ENCODE measurements around the gene CNOT4.
A peak's percentile ranks its signal among the peaks of the same experiment; 100 is the strongest.

The CNOT4 gene

GRCh38 chr7:135330088-135330487 lies 179.8 kb downstream of the CNOT4 start:
- in situ Hi-C loops (cut with HindIII; ENCODE audit: low sequenced_read_pairs), result no loop called here
- TF ChIP-seq CTCF (IDR thresholded peaks at IDR 0.05; ENCODE audit: low read depth, low read length), result no peak
- no peak overlapping the region for H3K4me3 ChIP-seq (ENCODE audit: low read depth, low read length)
- no peak for DNase-seq (ENCODE audit: low read depth, low spot score)

GRCh38 chr7:135328526-135328925 lies 181.4 kb downstream of the CNOT4 start:
- TF ChIP-seq CTCF (IDR thresholded peaks at IDR 0.05; ENCODE audit: low read depth, low read length), result no peak
- in situ Hi-C loops (cut with HindIII; ENCODE audit: low sequenced_read_pairs), result no loop called here
- no peak for DNase-seq (ENCODE audit: low read depth, low spot score)
- no peak overlapping the region for H3K4me3 ChIP-seq (ENCODE audit: low read depth, low read length)

GRCh38 chr7:135328053-135328452 lies 181.8 kb downstream of the CNOT4 start:
- DNase-seq (ENCODE audit: low read depth, low spot score), result no peak
- in situ Hi-C loops (cut with HindIII; ENCODE audit: low sequenced_read_pairs), result no loop called here
- TF ChIP-seq CTCF (IDR thresholded peaks at IDR 0.05; ENCODE audit: low read depth, low read length), result no peak
- H3K4me3 ChIP-seq (ENCODE audit: low read depth, low read length), result no peak overlapping the region

GRCh38 chr7:135327458-135327857 lies 182.4 kb downstream of the CNOT4 start:
- H3K4me3 ChIP-seq (ENCODE audit: low read depth, low read length), result no peak overlapping the region
- DNase-seq (ENCODE audit: low read depth, low spot score), result no peak
- no peak for TF ChIP-seq CTCF (IDR thresholded peaks at IDR 0.05; ENCODE audit: low read depth, low read length)
- in situ Hi-C loops (cut with HindIII; ENCODE audit: low sequenced_read_pairs), result no loop called here

- in situ Hi-C loops (cut with HindIII; ENCODE audit: low sequenced_read_pairs), result no loop called here
- DNase-seq (ENCODE audit: low read depth, low spot score), result peak; percentile 30
- TF ChIP-seq CTCF (IDR thresholded peaks at IDR 0.05; ENCODE audit: low read depth, low read length), result no peak
- no peak overlapping the region for H3K4me3 ChIP-seq (ENCODE audit: low read depth, low read length)
Observed at GRCh38 chr7:135326636-135327280, 183.1 kb downstream of the CNOT4 start.

GRCh38 chr7:135322571-135323340 lies 187.1 kb downstream of the CNOT4 start:
- H3K4me3 ChIP-seq (ENCODE audit: low read depth, low read length), result no peak overlapping the region
- no peak for TF ChIP-seq CTCF (IDR thresholded peaks at IDR 0.05; ENCODE audit: low read depth, low read length)
- in situ Hi-C loops (cut with HindIII; ENCODE audit: low sequenced_read_pairs), result no loop called here
- no peak for DNase-seq (ENCODE audit: low read depth, low spot score)
